Vagina (tissue), 2 donors: ENCODE results near the gene CCDC134. TPM values are rescaled to one million over a fixed set of nuclear protein-coding genes. Genes with fewer than 3 reads are reported as not detected.

Source experiments
- DNase-seq, 2 donors: peaks; one replicate each; pipeline ENCODE4 v3.0.0-alpha.2; 2017; ENCODE audit errors: extremely low spot score in 2 of 2
- H3K27ac ChIP-seq: fragments of 200-600 bp; sonication (generic); one replicate; pipeline ENCODE4 v1.5.1; 2019
- H3K27me3 ChIP-seq: fragments of 200-600 bp; sonication (generic); one replicate; pipeline ENCODE4 v1.5.1; 2019
- H3K36me3 ChIP-seq, 2 donors: fragments of 200-600 bp; sonication (generic); one replicate each; pipeline ENCODE4 v1.5.1; 2017 to 2019
- H3K4me1 ChIP-seq: fragments of 200-600 bp; sonication (generic); one replicate; pipeline ENCODE4 v1.5.1; 2019
- H3K4me3 ChIP-seq, 2 donors: fragments of 200-600 bp; sonication (generic); 1 replicate in 1 of 2; 2 replicates in 1 of 2; pipeline ENCODE4 v1.5.1; 2016 to 2019
- H3K9me3 ChIP-seq: fragments of 200-600 bp; sonication (generic); one replicate; pipeline ENCODE4 v1.5.1; 2019
- POLR2A ChIP-seq, 2 donors: fragments of 450-650 bp; IDR thresholded peaks; one replicate each; pipeline ENCODE4 v1.6.1; 2017; ENCODE audit warnings: antibody characterized with exemption in 2 of 2, mild to moderate bottlenecking in 2 of 2, moderate library complexity in 2 of 2
- POLR2AphosphoS5 ChIP-seq, 2 donors: sonication (generic); formaldehyde crosslinking; IDR thresholded peaks; one replicate each; pipeline ENCODE4 v1.9.0; 2017; ENCODE audit warnings: antibody characterized with exemption in 2 of 2, mild to moderate bottlenecking in 2 of 2, low read depth in 1 of 2; ENCODE audit not compliant: insufficient read depth in 1 of 2
- intact Hi-C: fragments of 100-400 bp; cut with DNase I; formaldehyde crosslinking; loops from one replicate; pipeline ENCODE4 v1.15.1; 2023
- total RNA-seq: library from RNA; depleted of rRNA; stranded (reverse); fragments of >200 nt; gene quantifications from one replicate; pipeline ENCODE4 v1.2.3, GENCODE V29; 2016
- TF ChIP-seq, protein P1 (sequence below), 3 experiments: fragments of 450-650 bp in 2 of 3; fragments of 200-600 bp in 1 of 3; sonication (generic) in 1 of 3; IDR thresholded peaks; one replicate each; pipeline ENCODE4 v1.5.1; 2017 to 2019; ENCODE audit warnings: antibody characterized with exemption in 3 of 3, mild to moderate bottlenecking in 2 of 3, moderate library complexity in 2 of 3

Gene CCDC134
- total RNA-seq, 1 donor from 2014 or later: 8.8 TPM

GRCh38 chr22:41816871-41817270 lies 16.4 kb downstream of the CCDC134 start:
- H3K36me3 ChIP-seq: peaks cover 0 to 3% of the 10 kb centered on the region in 2 donors
- no peak overlapping the region for H3K4me3 ChIP-seq

DNA sequence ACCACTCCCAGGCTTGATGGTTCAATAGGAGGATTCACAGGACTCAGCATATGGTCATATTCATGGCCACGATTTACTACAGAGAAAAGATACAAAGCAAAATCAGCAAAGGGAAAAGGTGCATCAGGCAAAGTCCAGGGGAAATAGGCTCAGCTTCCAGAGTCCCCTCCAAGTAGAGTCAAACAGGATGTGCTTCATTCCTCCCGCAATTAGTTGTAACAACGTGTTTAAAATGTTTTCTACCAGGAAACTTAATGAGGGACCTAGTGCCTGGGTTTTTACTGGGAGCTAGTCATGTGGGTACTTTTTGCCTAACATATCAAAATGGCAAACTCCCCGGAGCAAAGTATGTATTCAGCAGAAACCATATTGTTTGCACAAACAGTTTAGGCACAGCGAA lies 17.5 kb downstream of the CCDC134 start:
- no peak for DNase-seq
- Histone ChIP-seq H3K9me3 (no peaks in the 10 kb centered on the region), H3K27me3 (no peaks in the 10 kb centered on the region), H3K36me3 (peaks cover 0 to 3% of the 10 kb centered on the region in 2 donors), H3K4me3 (no peak overlapping the region), H3K27ac (no peak overlapping the region), H3K4me1 (no peaks in the 10 kb centered on the region)
- intact Hi-C loops: no loop called here
- TF ChIP-seq POLR2AphosphoS5 (IDR thresholded peaks at IDR 0.05; ENCODE audit: insufficient read depth in 1 of 2, low read depth in 1 of 2) (no peak), POLR2A (IDR thresholded peaks at IDR 0.05) (no peak)

More at GRCh38 chr22:41816871-41817270, 16.4 kb downstream of the CCDC134 start:
- TF ChIP-seq POLR2A (IDR thresholded peaks at IDR 0.05) (no peak), POLR2AphosphoS5 (IDR thresholded peaks at IDR 0.05; ENCODE audit: insufficient read depth in 1 of 2, low read depth in 1 of 2) (no peak)
- TF ChIP-seq, protein P1, sequence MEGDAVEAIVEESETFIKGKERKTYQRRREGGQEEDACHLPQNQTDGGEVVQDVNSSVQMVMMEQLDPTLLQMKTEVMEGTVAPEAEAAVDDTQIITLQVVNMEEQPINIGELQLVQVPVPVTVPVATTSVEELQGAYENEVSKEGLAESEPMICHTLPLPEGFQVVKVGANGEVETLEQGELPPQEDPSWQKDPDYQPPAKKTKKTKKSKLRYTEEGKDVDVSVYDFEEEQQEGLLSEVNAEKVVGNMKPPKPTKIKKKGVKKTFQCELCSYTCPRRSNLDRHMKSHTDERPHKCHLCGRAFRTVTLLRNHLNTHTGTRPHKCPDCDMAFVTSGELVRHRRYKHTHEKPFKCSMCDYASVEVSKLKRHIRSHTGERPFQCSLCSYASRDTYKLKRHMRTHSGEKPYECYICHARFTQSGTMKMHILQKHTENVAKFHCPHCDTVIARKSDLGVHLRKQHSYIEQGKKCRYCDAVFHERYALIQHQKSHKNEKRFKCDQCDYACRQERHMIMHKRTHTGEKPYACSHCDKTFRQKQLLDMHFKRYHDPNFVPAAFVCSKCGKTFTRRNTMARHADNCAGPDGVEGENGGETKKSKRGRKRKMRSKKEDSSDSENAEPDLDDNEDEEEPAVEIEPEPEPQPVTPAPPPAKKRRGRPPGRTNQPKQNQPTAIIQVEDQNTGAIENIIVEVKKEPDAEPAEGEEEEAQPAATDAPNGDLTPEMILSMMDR (IDR thresholded peaks at IDR 0.05): no peak
- Histone ChIP-seq H3K9me3 (no peaks in the 10 kb centered on the region), H3K27me3 (no peaks in the 10 kb centered on the region), H3K4me1 (no peaks in the 10 kb centered on the region), H3K27ac (no peak overlapping the region)
- no peak for DNase-seq
- intact Hi-C loops: no loop called here

GRCh38 chr22:41818596-41818995 lies 18.1 kb downstream of the CCDC134 start:
- Histone ChIP-seq H3K9me3 (no peaks in the 10 kb centered on the region), H3K36me3 (peaks cover 0 to 3% of the 10 kb centered on the region in 2 donors), H3K4me1 (no peaks in the 10 kb centered on the region), H3K27ac (no peak overlapping the region), H3K27me3 (no peaks in the 10 kb centered on the region), H3K4me3 (no peak overlapping the region)
- DNase-seq: no peak
- TF ChIP-seq POLR2A (IDR thresholded peaks at IDR 0.05): no peak
- TF ChIP-seq, protein P1 (IDR thresholded peaks at IDR 0.05): no peak
- TF ChIP-seq POLR2AphosphoS5 (IDR thresholded peaks at IDR 0.05; ENCODE audit: insufficient read depth in 1 of 2, low read depth in 1 of 2): no peak
- intact Hi-C loops: no loop called here

- H3K27me3 ChIP-seq: no peaks in the 10 kb centered on the region
- H3K27ac ChIP-seq: no peak overlapping the region
- peaks cover 0 to 3% of the 10 kb centered on the region in 2 donors for H3K36me3 ChIP-seq
- no peaks in the 10 kb centered on the region for H3K9me3 ChIP-seq
- DNase-seq: no peak
- no peaks in the 10 kb centered on the region for H3K4me1 ChIP-seq
- TF ChIP-seq POLR2A (IDR thresholded peaks at IDR 0.05) (no peak), POLR2AphosphoS5 (IDR thresholded peaks at IDR 0.05; ENCODE audit: insufficient read depth in 1 of 2, low read depth in 1 of 2) (no peak)
- TF ChIP-seq, protein P1 (IDR thresholded peaks at IDR 0.05): no peak
- H3K4me3 ChIP-seq: no peak overlapping the region
- intact Hi-C loops: no loop called here
These were observed 18.8 kb downstream of the CCDC134 start for GRCh38 chr22:41819257-41819656.

- no peaks in the 10 kb centered on the region for H3K27me3 ChIP-seq
- TF ChIP-seq POLR2A (IDR thresholded peaks at IDR 0.05): no peak
- no peak for TF ChIP-seq POLR2AphosphoS5 (IDR thresholded peaks at IDR 0.05; ENCODE audit: insufficient read depth in 1 of 2, low read depth in 1 of 2)
- TF ChIP-seq, protein P1 (IDR thresholded peaks at IDR 0.05): no peak
- H3K36me3 ChIP-seq: no peaks in the 10 kb centered on the region
- DNase-seq: no peak
- H3K9me3 ChIP-seq: no peaks in the 10 kb centered on the region
- H3K4me3 ChIP-seq: no peak overlapping the region
- H3K27ac ChIP-seq: no peak overlapping the region
- no peaks in the 10 kb centered on the region for H3K4me1 ChIP-seq
- intact Hi-C loops: loop anchor here (10.0 kb wide), 1 partner anchor 124 kb away; the partner anchor contains the start of gene CENPM
These were observed 20.0 kb downstream of the CCDC134 start for GRCh38 chr22:41820447-41820846.
